Measurements from ENCODE around the gene CAPN10.

Gene CAPN10

GRCh38 chr2:240564561-240565332 lies 21.8 kb upstream of the CAPN10 start:
- no peak for DNase-seq

GRCh38 chr2:240565333-240566202 lies 21.0 kb upstream of the CAPN10 start:
- DNase-seq = no peak

GRCh38 chr2:240566203-240567136 lies 20.1 kb upstream of the CAPN10 start:
- DNase-seq = peak; percentile 46

- no peak for DNase-seq
Measured at GRCh38 chr2:240567137-240567871, 19.2 kb upstream of the CAPN10 start.

- DNase-seq = peak; percentile 20
Measured at GRCh38 chr2:240567872-240568677, 18.5 kb upstream of the CAPN10 start, which contains the start of gene RNPEPL1. Gene RNPEPL1 (plus strand): TSS chr2:240568484. CDS start chr2:240568587, 103 bp downstream.

GRCh38 chr2:240568678-240569522 lies 17.6 kb upstream of the CAPN10 start:
- DNase-seq = no peak

- DNase-seq = no peak
Measured at GRCh38 chr2:240569523-240569997, 17.0 kb upstream of the CAPN10 start.

GRCh38 chr2:240569998-240570530 lies 16.5 kb upstream of the CAPN10 start:
- no peak for DNase-seq

- DNase-seq = no peak
Measured at GRCh38 chr2:240570531-240571313, 15.8 kb upstream of the CAPN10 start.

GRCh38 chr2:240571314-240571973 lies 15.1 kb upstream of the CAPN10 start:
- DNase-seq = no peak

- no peak for DNase-seq
Measured at GRCh38 chr2:240572141-240573031, 14.1 kb upstream of the CAPN10 start.

GRCh38 chr2:240573071-240573515 lies 13.4 kb upstream of the CAPN10 start:
- DNase-seq = no peak

GRCh38 chr2:240573516-240574385 lies 12.8 kb upstream of the CAPN10 start:
- no peak for DNase-seq

GRCh38 chr2:240574386-240575100 lies 12.0 kb upstream of the CAPN10 start:
- no peak for DNase-seq
